Kidney (tissue), 14 donors: ENCODE measurements around the gene NCOA7. TPM values are rescaled to one million over a fixed set of nuclear protein-coding genes. Genes with fewer than 3 reads are reported as not detected.

Source experiments
- DNase-seq, 5 donors: peaks; one replicate each; pipeline ENCODE4 v3.0.0-alpha.2; 2013 to 2020
- FAIRE-seq: peaks from 2 replicates; lab custom pipeline; 2012; peaks lifted over from hg19 to GRCh38; lab: Jason Lieb, UNC
- H3K27ac ChIP-seq, 2 donors: one replicate each; pipeline ENCODE4 v1.7.0; 2013; ENCODE audit warnings: low read depth in 2 of 2, low read length in 2 of 2, inconsistent platforms in 1 of 2
- H3K27me3 ChIP-seq: one replicate; pipeline ENCODE4 v1.7.1; 2013; ENCODE audit warnings: low read length, inconsistent platforms; ENCODE audit not compliant: control insufficient read depth, insufficient read depth
- H3K36me3 ChIP-seq, 3 donors: one replicate each; pipeline versions ENCODE4 v1.7.0 to v1.7.1; 2013; ENCODE audit warnings: low read length in 3 of 3, control low read depth in 1 of 3, inconsistent platforms in 1 of 3; ENCODE audit not compliant: insufficient read depth in 3 of 3, control insufficient read depth in 2 of 3
- H3K4me1 ChIP-seq, 3 donors: one replicate each; pipeline versions ENCODE4 v1.7.0 to v1.7.1; 2013; ENCODE audit warnings: low read length in 3 of 3, inconsistent platforms in 1 of 3, low read depth in 1 of 3; ENCODE audit not compliant: control insufficient read depth in 2 of 3, insufficient read depth in 2 of 3
- H3K4me3 ChIP-seq, 3 donors: one replicate each; pipeline versions ENCODE4 v1.7.0 to v1.8.1; 2013; ENCODE audit warnings: low read length in 3 of 3, control low read depth in 1 of 3, inconsistent platforms in 1 of 3
- H3K9ac ChIP-seq, 3 donors: one replicate each; pipeline versions ENCODE4 v1.7.0 to v1.7.1; 2013; ENCODE audit warnings: low read length in 3 of 3, control low read depth in 1 of 3, inconsistent platforms in 1 of 3
- H3K9me3 ChIP-seq, 3 donors: one replicate each; pipeline versions ENCODE4 v1.7.0 to v1.7.1; 2013; ENCODE audit warnings: low read length in 3 of 3, control low read depth in 1 of 3, inconsistent platforms in 1 of 3; ENCODE audit not compliant: control insufficient read depth in 2 of 3, insufficient read depth in 1 of 3
- intact Hi-C: fragments of 100-400 bp; cut with DNase I; formaldehyde crosslinking; loops from one replicate; pipeline ENCODE4 v1.11.1; 2022
- polyA plus RNA-seq: library from polyadenylated mRNA; stranded (reverse); fragments of 350-450 nt; fragmentation: Illumina TruSeq; extraction: RNeasy Lipid Tissue Mini Kit (QIAGEN cat#74804); gene quantifications from one replicate; pipeline ENCODE4 v1.2.3, GENCODE V29; 2014; ENCODE audit warnings: low read depth, low replicate concordance; ENCODE audit not compliant: insufficient read depth
- total RNA-seq: library from RNA; stranded (reverse); fragmentation: NEBNext Ultra II Directional; extraction: Animal tissue kit (Norgen Biotek cat#: 25700); gene quantifications from one replicate; pipeline ENCODE4 v1.2.1, GENCODE V29; 2021
- TF ChIP-seq, protein P1 (sequence below): IDR thresholded peaks from 3 replicates; pipeline ENCODE4 v1.5.1; 2012; ENCODE audit warnings: mild to moderate bottlenecking, moderate library complexity, borderline replicate concordance; ENCODE audit not compliant: insufficient read depth; ENCODE audit errors: extremely low read depth
- donor health status: control.
- donor health status: control.
- donor health status: control.
- donor health status: control.
- donor health status: control.
- donor health status: DM: yes; HTN: yes; CAD: no.
- donor health status: Normal renal cell carcinoma (clear cell type).

NCOA7 gene
- total and polyA plus RNA-seq, 2 donors from 2014 or later: 21.0 to 135 TPM

DNA sequence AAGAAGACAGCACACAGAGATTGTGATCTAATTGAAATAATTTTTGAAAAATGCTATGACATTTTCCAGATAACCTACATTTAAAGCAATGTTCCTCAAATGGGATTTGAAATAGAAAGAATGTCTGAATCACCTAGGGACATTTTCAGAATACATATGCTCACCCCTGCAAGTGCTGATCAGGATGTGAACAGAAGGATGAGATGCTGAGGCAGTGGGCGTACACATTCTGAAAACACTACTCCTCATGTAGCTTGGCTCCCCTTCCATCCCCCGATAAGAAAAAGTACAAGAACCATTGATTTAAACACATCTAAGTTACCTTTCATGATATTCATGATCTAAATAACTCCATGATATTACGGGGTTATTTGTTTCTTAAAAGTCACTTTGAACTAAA is 136.0 kb downstream of the NCOA7 start:
- H3K4me3 ChIP-seq: no peak overlapping the region
- DNase-seq (no peak), FAIRE-seq (no peak)
- H3K27me3 ChIP-seq: no peaks in the 10 kb centered on the region
- no peaks in the 10 kb centered on the region for H3K9me3 ChIP-seq
- peaks cover 7 to 49% (median 40%) of the 10 kb centered on the region in 3 donors for H3K36me3 ChIP-seq
- intact Hi-C loops: no loop called here
- H3K4me1 ChIP-seq: no peaks in the 10 kb centered on the region
- H3K9ac ChIP-seq: no peak overlapping the region
- no peak overlapping the region for H3K27ac ChIP-seq
- TF ChIP-seq, protein P1, sequence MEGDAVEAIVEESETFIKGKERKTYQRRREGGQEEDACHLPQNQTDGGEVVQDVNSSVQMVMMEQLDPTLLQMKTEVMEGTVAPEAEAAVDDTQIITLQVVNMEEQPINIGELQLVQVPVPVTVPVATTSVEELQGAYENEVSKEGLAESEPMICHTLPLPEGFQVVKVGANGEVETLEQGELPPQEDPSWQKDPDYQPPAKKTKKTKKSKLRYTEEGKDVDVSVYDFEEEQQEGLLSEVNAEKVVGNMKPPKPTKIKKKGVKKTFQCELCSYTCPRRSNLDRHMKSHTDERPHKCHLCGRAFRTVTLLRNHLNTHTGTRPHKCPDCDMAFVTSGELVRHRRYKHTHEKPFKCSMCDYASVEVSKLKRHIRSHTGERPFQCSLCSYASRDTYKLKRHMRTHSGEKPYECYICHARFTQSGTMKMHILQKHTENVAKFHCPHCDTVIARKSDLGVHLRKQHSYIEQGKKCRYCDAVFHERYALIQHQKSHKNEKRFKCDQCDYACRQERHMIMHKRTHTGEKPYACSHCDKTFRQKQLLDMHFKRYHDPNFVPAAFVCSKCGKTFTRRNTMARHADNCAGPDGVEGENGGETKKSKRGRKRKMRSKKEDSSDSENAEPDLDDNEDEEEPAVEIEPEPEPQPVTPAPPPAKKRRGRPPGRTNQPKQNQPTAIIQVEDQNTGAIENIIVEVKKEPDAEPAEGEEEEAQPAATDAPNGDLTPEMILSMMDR: no peak

- peaks cover 2 to 39% (median 32%) of the 10 kb centered on the region in 3 donors for H3K36me3 ChIP-seq
- no peaks in the 10 kb centered on the region for H3K27me3 ChIP-seq
- H3K27ac ChIP-seq: no peak overlapping the region
- no peak overlapping the region for H3K4me3 ChIP-seq
- DNase-seq (no peak), FAIRE-seq (no peak)
- H3K9me3 ChIP-seq: no peaks in the 10 kb centered on the region
- no peaks in the 10 kb centered on the region for H3K4me1 ChIP-seq
- intact Hi-C loops: no loop called here
- no peak overlapping the region for H3K9ac ChIP-seq
- TF ChIP-seq, protein P1: no peak
Observed at GRCh38 chr6:125927761-125928160, 137.0 kb downstream of the NCOA7 start.

GRCh38 chr6:125930765-125931418 is 140.1 kb downstream of the NCOA7 start:
- DNase-seq (no peak), FAIRE-seq (no peak)
- TF ChIP-seq, protein P1: no peak
- no peaks in the 10 kb centered on the region for H3K4me1 ChIP-seq
- no peak overlapping the region for H3K9ac ChIP-seq
- H3K36me3 ChIP-seq: peaks cover 0 to 17% (median 15%) of the 10 kb centered on the region in 3 donors
- intact Hi-C loops: no loop called here
- no peaks in the 10 kb centered on the region for H3K9me3 ChIP-seq
- no peak overlapping the region for H3K4me3 ChIP-seq
- no peak overlapping the region for H3K27ac ChIP-seq
- H3K27me3 ChIP-seq: no peaks in the 10 kb centered on the region
